Adrenal gland (tissue), 12 donors: ENCODE measurements around the gene SH3BGRL2. TPM values are rescaled to one million over a fixed set of nuclear protein-coding genes. Genes with fewer than 3 reads are reported as not detected.
A peak's percentile ranks its signal among the peaks of the same experiment; 100 is the strongest.

Source experiments
- DNase-seq, 7 donors: peaks; one replicate each; pipeline ENCODE4 v3.0.0-alpha.2; 2019 to 2020
- H3K27ac ChIP-seq, 5 donors: fragments of 200-600 bp; sonication (generic) in 4 of 5; 1 replicate in 3 of 5; 2 replicates in 2 of 5; pipeline versions ENCODE4 v1.5.1 to v1.8.0; 2016 to 2020; ENCODE audit warnings: mild to moderate bottlenecking in 1 of 5
- H3K27me3 ChIP-seq: fragments of 200-600 bp; 2 replicates; pipeline ENCODE4 v1.8.0; 2021
- H3K36me3 ChIP-seq, 2 donors: fragments of 200-600 bp; replicated peaks in 1 of 2; 1 replicate in 1 of 2; 2 replicates in 1 of 2; pipeline versions ENCODE4 v1.5.1 to v1.8.0; 2018 to 2022
- H3K4me1 ChIP-seq, 2 donors: fragments of 200-600 bp; replicated peaks in 1 of 2; 1 replicate in 1 of 2; 2 replicates in 1 of 2; pipeline versions ENCODE4 v1.5.1 to v1.8.0; 2018 to 2021
- H3K4me3 ChIP-seq, 4 donors: fragments of 200-600 bp; sonication (generic) in 3 of 4; one replicate each; pipeline ENCODE4 v1.5.1; 2016 to 2018
- H3K9me3 ChIP-seq, 3 donors: fragments of 200-600 bp; sonication (generic) in 1 of 3; replicated peaks in 1 of 3; 1 replicate in 2 of 3; 2 replicates in 1 of 3; pipeline versions ENCODE4 v1.5.1 to v1.8.0; 2016 to 2021
- POLR2A ChIP-seq, 2 donors: fragments of 450-650 bp; IDR thresholded peaks; one replicate each; pipeline ENCODE4 v1.6.1; 2017; ENCODE audit warnings: antibody characterized with exemption in 2 of 2, mild to moderate bottlenecking in 2 of 2, moderate library complexity in 1 of 2
- WGBS, 4 donors: extraction: QIAGEN DNeasy Blood & Tissue Kit in 2 of 4; methylation state at CpG; one replicate each; pipeline versions ENCODE4 v1.1.5 to v1.1.7; 2013 to 2017; 5-methylcytosine and 5-hydroxymethylcytosine counted together
- intact Hi-C, 2 donors: fragments of 100-400 bp; cut with DNase I; formaldehyde crosslinking; loops; one replicate each; pipeline versions ENCODE4 v1.14.1 to v1.15.0; 2022 to 2023
- polyA plus RNA-seq, 3 donors: library from polyadenylated mRNA; stranded (reverse); fragments of 200-250 nt in 2 of 3; fragments of 350-450 nt in 1 of 3; fragmentation: Illumina TruSeq in 1 of 3; extraction: RNeasy Lipid Tissue Mini Kit (QIAGEN cat#74804) in 1 of 3; gene quantifications; one replicate each; pipeline ENCODE4 v1.2.3, GENCODE V29; 2013 to 2014
- total RNA-seq, 9 donors: library from RNA; depleted of rRNA in 4 of 9; stranded (reverse); fragments of >200 nt in 4 of 9; fragments of 120-200 nt in 1 of 9; fragmentation: NEBNext Ultra II Directional in 1 of 9; extraction: Animal tissue kit (Norgen Biotek cat#: 25700) in 1 of 9; gene quantifications; one replicate each; pipeline versions ENCODE4 v1.1.0 to v1.2.4, GENCODE V29; 2013 to 2023
- TF ChIP-seq, protein P1 (sequence below), 6 experiments: fragments of 450-650 bp in 4 of 6; fragments of 200-600 bp in 2 of 6; sonication (generic) in 1 of 6; IDR thresholded peaks; 1 replicate in 5 of 6; 2 replicates in 1 of 6; pipeline versions ENCODE4 v1.5.1 to v1.8.0; 2016 to 2021; ENCODE audit warnings: antibody characterized with exemption in 6 of 6, mild to moderate bottlenecking in 2 of 6, moderate library complexity in 1 of 6
- donor health status: healthy with polysubstance abuse.
- donor health status: Bipolar disorder and iron deficiency.
- donor health status: DM: yes; HTN: yes; CAD: no.
- donor health status: DM: no; HTN: no; CAD: no.
- donor health status: DM: no; HTN: no; CAD: no.
- donor health status: DM: yes; HTN: yes; CAD: no.

The SH3BGRL2 gene
- total and polyA plus RNA-seq, 12 donors: 3.8 to 13.3 (median 9.0) TPM

DNA sequence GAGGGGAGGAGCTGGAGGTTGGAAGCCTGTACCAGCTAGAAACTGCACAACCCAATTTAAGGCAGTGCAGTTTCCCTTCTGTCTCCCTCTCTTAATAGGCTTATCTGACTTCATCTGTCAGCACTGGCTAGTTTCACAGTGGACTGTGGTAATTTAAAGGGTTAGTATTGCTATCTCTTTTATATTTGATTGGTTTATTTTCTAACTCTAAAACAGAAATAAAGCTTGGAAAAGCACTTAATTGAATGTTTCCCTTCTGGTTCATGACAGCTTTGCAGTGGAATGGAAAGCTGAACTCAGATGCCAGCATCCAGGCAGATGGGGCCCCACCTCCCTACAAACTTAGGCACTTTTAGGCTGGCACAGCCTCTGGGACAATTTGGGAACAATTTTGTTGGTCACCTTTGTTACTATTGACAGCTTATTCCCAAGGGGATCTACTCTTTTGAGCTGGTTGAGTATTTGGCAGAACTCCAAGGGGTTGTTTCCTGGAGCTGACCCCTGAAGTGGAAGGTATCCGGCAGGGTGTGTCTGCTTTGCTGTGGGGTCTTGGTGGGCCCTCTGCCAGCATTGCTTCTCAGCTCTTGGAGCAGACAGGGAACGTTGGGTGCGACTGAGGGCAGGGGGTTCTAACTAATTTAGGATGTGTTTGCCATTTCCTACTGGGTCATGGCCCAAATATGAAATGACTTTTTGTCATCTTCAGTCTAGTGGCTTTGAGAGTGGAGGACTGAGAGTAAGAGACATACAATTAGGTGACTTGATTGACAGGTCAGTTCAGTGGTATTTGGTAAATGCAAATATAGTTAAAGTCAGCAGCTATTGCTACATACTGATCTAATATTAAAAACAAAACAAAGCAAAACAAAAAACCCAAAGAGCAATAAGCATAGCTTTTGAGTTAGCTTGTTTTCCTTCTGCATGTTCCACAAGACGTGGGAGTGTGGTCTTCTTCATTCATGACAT is 9.3 kb downstream of the SH3BGRL2 start:
- no peak for TF ChIP-seq POLR2A (IDR thresholded peaks at IDR 0.05)
- TF ChIP-seq, protein P1, sequence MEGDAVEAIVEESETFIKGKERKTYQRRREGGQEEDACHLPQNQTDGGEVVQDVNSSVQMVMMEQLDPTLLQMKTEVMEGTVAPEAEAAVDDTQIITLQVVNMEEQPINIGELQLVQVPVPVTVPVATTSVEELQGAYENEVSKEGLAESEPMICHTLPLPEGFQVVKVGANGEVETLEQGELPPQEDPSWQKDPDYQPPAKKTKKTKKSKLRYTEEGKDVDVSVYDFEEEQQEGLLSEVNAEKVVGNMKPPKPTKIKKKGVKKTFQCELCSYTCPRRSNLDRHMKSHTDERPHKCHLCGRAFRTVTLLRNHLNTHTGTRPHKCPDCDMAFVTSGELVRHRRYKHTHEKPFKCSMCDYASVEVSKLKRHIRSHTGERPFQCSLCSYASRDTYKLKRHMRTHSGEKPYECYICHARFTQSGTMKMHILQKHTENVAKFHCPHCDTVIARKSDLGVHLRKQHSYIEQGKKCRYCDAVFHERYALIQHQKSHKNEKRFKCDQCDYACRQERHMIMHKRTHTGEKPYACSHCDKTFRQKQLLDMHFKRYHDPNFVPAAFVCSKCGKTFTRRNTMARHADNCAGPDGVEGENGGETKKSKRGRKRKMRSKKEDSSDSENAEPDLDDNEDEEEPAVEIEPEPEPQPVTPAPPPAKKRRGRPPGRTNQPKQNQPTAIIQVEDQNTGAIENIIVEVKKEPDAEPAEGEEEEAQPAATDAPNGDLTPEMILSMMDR (IDR thresholded peaks at IDR 0.05): no peak
- Histone ChIP-seq H3K4me1 (peaks cover 0 to 6% of the 10 kb centered on the region in 2 donors), H3K9me3 (no peaks in the 10 kb centered on the region), H3K27me3 (no peaks in the 10 kb centered on the region), H3K4me3 (no peak overlapping the region), H3K27ac (no peak overlapping the region), H3K36me3 (no peaks in the 10 kb centered on the region)
- DNase-seq: peak in 5 of 7 donors; percentile 10 to 53 (median 27)
- WGBS, 4 donors: 75 to 88% (median 79%) methylated on average over 3 to 4 of the region's 4 CpGs
- intact Hi-C loops: no loop called here

DNA sequence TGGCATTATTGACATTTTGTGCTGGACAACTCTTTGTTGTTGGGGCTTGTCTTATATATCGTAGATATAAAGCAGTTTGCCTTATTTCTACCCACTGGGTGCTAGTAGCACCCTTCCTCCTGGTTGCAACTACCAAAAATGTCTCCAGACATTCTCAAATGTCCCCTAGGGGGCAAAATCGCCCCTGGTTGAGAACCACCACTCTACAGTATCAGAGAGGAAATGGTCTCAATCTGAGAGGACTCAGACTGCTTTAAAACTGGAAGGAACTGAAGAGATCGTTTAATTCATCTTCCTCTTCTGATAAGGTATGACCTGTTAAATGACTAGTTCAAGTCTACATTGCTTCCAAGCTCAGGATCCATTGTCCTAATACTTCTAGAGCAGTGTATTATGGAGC is 14.9 kb downstream of the SH3BGRL2 start:
- H3K27ac ChIP-seq: no peak overlapping the region
- no peaks in the 10 kb centered on the region for H3K9me3 ChIP-seq
- no peaks in the 10 kb centered on the region for H3K27me3 ChIP-seq
- no peak overlapping the region for H3K4me3 ChIP-seq
- peaks cover 0 to 6% of the 10 kb centered on the region in 2 donors for H3K4me1 ChIP-seq
- H3K36me3 ChIP-seq: no peaks in the 10 kb centered on the region
- no peak for TF ChIP-seq POLR2A (IDR thresholded peaks at IDR 0.05)
- TF ChIP-seq, protein P1 (IDR thresholded peaks at IDR 0.05): no peak
- WGBS, 4 donors: 56 to 72% (median 61%) methylated on average over 3 of the region's 3 CpGs
- intact Hi-C loops: no loop called here
- no peak for DNase-seq

DNA sequence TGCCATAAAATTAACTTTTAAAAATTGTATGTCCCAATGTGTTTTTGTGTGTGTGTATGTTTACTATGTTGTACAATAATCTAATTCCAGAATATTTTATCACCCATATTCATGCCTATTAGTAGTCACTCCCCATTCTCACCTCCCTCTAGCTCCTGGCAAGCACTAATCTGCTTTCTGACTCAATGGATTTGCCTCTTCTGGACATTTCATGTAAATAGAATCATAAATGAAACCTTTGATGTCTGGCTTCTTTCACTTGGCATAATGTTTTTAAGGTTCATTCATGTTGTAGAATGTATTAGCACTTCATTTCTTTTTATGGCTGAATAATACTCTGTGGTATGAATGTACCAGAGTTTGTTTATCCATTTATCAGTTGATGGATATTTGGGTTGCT is 15.4 kb downstream of the SH3BGRL2 start:
- no peak for DNase-seq
- Histone ChIP-seq H3K4me3 (no peak overlapping the region), H3K27me3 (no peaks in the 10 kb centered on the region), H3K9me3 (no peaks in the 10 kb centered on the region), H3K4me1 (peaks cover 0 to 6% of the 10 kb centered on the region in 2 donors), H3K36me3 (no peaks in the 10 kb centered on the region), H3K27ac (no peak overlapping the region)
- TF ChIP-seq, protein P1 (IDR thresholded peaks at IDR 0.05): no peak
- no peak for TF ChIP-seq POLR2A (IDR thresholded peaks at IDR 0.05)
- intact Hi-C loops: no loop called here

DNA sequence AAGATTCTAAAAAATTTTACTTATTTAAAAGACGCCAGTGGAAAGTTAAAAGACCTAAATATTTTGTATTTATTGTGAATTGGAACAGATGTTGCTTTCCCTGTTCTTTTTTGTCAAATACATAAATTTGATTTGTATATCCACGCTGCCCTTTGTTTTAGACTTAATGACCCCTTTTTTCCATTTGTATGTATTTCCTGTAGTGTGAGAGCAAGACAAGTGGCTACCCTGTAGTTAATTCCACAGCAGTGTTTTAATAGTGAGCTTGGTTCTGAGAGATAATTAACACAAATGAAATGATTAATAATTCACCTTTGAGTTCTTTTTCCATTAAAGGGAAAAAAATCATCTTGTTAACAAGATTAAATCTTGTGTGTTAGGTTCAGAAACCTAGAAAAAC is 16.6 kb downstream of the SH3BGRL2 start:
- 82 to 89% (median 85%) methylated on average over 2 of the region's 2 CpGs for WGBS, 4 donors
- intact Hi-C loops: no loop called here
- no peaks in the 10 kb centered on the region for H3K9me3 ChIP-seq
- DNase-seq: no peak
- H3K27ac ChIP-seq: peak overlapping the region in 1 of 5 donors; percentile 13
- no peak overlapping the region for H3K4me3 ChIP-seq
- H3K4me1 ChIP-seq: peaks cover 0 to 6% of the 10 kb centered on the region in 2 donors
- TF ChIP-seq POLR2A (IDR thresholded peaks at IDR 0.05): no peak
- TF ChIP-seq, protein P1 (IDR thresholded peaks at IDR 0.05): no peak
- H3K27me3 ChIP-seq: no peaks in the 10 kb centered on the region
- no peaks in the 10 kb centered on the region for H3K36me3 ChIP-seq
